Measurements from ENCODE around the gene PCNX1. TPM values are rescaled to one million over a fixed set of nuclear protein-coding genes. Genes with fewer than 3 reads are reported as not detected.

The PCNX1 gene
- total and polyA plus RNA-seq, 2 donors (not counting 1 experiment from before 2014, with no cell fraction given), result 17.0 to 84.5 TPM

DNA sequence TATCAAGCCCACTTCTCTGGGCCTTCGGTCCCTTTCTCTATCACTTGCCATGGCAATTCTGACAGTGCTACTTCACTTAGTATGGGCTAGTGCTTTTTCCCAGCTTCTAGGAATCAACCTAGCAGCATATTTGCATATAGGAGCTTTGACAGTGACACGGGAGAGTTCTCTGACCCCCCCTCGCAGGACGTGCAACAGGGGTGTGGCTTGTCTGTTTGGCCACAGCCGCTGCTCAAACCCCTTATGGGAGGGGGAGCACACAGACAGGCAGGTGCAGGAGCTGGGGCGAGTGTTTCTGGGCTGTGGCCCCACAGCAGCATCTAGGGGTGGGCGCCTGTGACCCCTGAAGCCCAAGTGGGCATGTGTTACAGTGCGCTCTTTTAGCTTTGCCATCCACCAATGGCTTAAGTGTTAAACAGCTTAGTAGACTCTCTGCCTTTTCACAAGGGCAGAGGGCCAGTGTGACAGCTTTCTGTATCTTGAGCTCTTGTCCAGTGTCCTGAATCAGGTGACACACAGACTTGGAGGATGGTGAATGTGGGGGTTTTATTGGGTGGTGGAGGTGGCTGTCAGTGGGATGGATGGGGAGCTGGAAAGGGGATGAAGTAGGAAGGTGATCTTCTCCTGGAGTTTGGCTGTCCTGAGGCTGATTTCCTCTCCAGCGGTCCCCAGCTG, 229.3 kb downstream of the PCNX1 start:
- Histone ChIP-seq H3K9ac (ENCODE audit: low read length) (no peak overlapping the region), H3K27ac (ENCODE audit: low read length in 2 of 2) (no peak overlapping the region), H2AFZ (ENCODE audit: insufficient read depth, low read depth, low read length, poor library complexity, severe bottlenecking) (no peak overlapping the region), H3K4me1 (ENCODE audit: control insufficient read depth in 2 of 2, insufficient read depth in 2 of 2, low read length in 2 of 2) (peaks cover 1 to 8% of the 10 kb centered on the region in 2 donors), H4K20me1 (ENCODE audit: control insufficient read depth, insufficient read depth, low read length, poor library complexity, severe bottlenecking) (no peaks in the 10 kb centered on the region), H3K4me2 (replicated peaks; ENCODE audit: low read depth, low read length, poor library complexity, severe bottlenecking) (no peak overlapping the region), H3K79me2 (ENCODE audit: control insufficient read depth, insufficient read depth, low read length) (no peaks in the 10 kb centered on the region), H3K36me3 (replicated peaks in 1 of 2; ENCODE audit: control extremely low read depth in 1 of 2, control insufficient read depth in 1 of 2, extremely low read depth in 1 of 2, insufficient read depth in 2 of 2, low read length in 1 of 2) (no peaks in the 10 kb centered on the region), H3K4me3 (ENCODE audit: control extremely low read depth in 1 of 5, extremely low read depth in 1 of 5, insufficient read depth in 1 of 5, low read depth in 2 of 5, low read length in 4 of 5) (no peak overlapping the region), H3K27me3 (replicated peaks in 1 of 4; ENCODE audit: control extremely low read depth in 1 of 4, control insufficient read depth in 3 of 4, insufficient read depth in 4 of 4, low read length in 3 of 4) (no peaks in the 10 kb centered on the region), H3K9me3 (ENCODE audit: control extremely low read depth in 1 of 3, control insufficient read depth in 2 of 3, insufficient read depth in 1 of 3, low read length in 2 of 3) (no peaks in the 10 kb centered on the region)
- DNase-seq (no peak), ATAC-seq (ENCODE audit: low read depth) (no peak)
- H3K9me3 Mint-ChIP-seq (ENCODE audit: insufficient read depth), result no peaks in the 10 kb centered on the region
- TF ChIP-seq EZH2 (IDR thresholded peaks at IDR 0.05; ENCODE audit: borderline replicate concordance, insufficient read depth, low read depth, low read length, poor library complexity, severe bottlenecking), result no peak
- TF ChIP-seq CTCF (IDR thresholded peaks at IDR 0.05), result no peak
- H3K4me3 Mint-ChIP-seq, result no peak overlapping the region
- 85% methylated on average over 6 of the region's 9 CpGs for WGBS (ENCODE audit: insufficient coverage)
- H3K27ac Mint-ChIP-seq, result no peak overlapping the region
- intact Hi-C loops (cut with micrococcal nuclease), result no loop called here
- ChIA-PET POLR2A (no interaction called here), CTCF (interaction anchor here (0.6 to 16.3 kb wide), 10 partner anchors 9 to 1813 kb away, joined by 3 to 310 read pairs (median 4); no protein-coding TSS in a partner anchor)
- peaks cover 6% of the 10 kb centered on the region for H3K4me1 Mint-ChIP-seq
- H3K27me3 Mint-ChIP-seq, result no peaks in the 10 kb centered on the region
